ENCODE data around the gene PRTFDC1. TPM values are rescaled to one million over a fixed set of nuclear protein-coding genes. Genes with fewer than 3 reads are reported as not detected.

PRTFDC1 gene
- total and polyA plus RNA-seq, 3 experiments from 2014 or later = 1.3 to 1.6 (median 1.5) TPM

- Histone ChIP-seq H3K27ac (ENCODE audit: low read depth, low read length) (no peak overlapping the region), H3K4me1 (ENCODE audit: insufficient read depth, low read length) (peaks cover 10% of the 10 kb centered on the region), H3K4me3 (ENCODE audit: low read length) (no peak overlapping the region), H3K27me3 (ENCODE audit: insufficient read depth, low read length, poor library complexity, severe bottlenecking) (no peaks in the 10 kb centered on the region), H3K9me3 (ENCODE audit: low read length) (no peaks in the 10 kb centered on the region), H3K36me3 (ENCODE audit: insufficient read depth, low read length) (no peaks in the 10 kb centered on the region)
- no peak for DNase-seq
- Mint-ChIP-seq H3K27me3 (no peaks in the 10 kb centered on the region), H3K4me3 (no peak overlapping the region), H3K9me3 (no peaks in the 10 kb centered on the region), H3K27ac (no peak overlapping the region), H3K4me1 (peaks cover 16 to 37% (median 25%) of the 10 kb centered on the region in 3 donors), H3K36me3 (no peaks in the 10 kb centered on the region)
- ChIA-PET CTCF (no interaction called here), POLR2A (no interaction called here)
Observed at GRCh38 chr10:24824124-24824523, 128.3 kb downstream of the PRTFDC1 start.

- H3K4me1 ChIP-seq (ENCODE audit: insufficient read depth, low read length) = peaks cover 10% of the 10 kb centered on the region
- no peaks in the 10 kb centered on the region for H3K9me3 ChIP-seq (ENCODE audit: low read length)
- H3K27ac ChIP-seq (ENCODE audit: low read depth, low read length) = no peak overlapping the region
- ChIA-PET POLR2A (no interaction called here), CTCF (no interaction called here)
- H3K4me3 ChIP-seq (ENCODE audit: low read length) = no peak overlapping the region
- H3K27me3 Mint-ChIP-seq = no peaks in the 10 kb centered on the region
- H3K9me3 Mint-ChIP-seq = no peaks in the 10 kb centered on the region
- H3K36me3 Mint-ChIP-seq = no peaks in the 10 kb centered on the region
- H3K27me3 ChIP-seq (ENCODE audit: insufficient read depth, low read length, poor library complexity, severe bottlenecking) = no peaks in the 10 kb centered on the region
- no peak overlapping the region for H3K4me3 Mint-ChIP-seq
- H3K27ac Mint-ChIP-seq = peak overlapping the region in 1 of 8 donors; percentile 78
- H3K36me3 ChIP-seq (ENCODE audit: insufficient read depth, low read length) = no peaks in the 10 kb centered on the region
- H3K4me1 Mint-ChIP-seq = peaks cover 14 to 37% (median 25%) of the 10 kb centered on the region in 3 donors
- DNase-seq = no peak
Observed at GRCh38 chr10:24822590-24822989, 129.8 kb downstream of the PRTFDC1 start.

- Mint-ChIP-seq H3K4me3 (no peak overlapping the region), H3K9me3 (no peaks in the 10 kb centered on the region), H3K36me3 (no peaks in the 10 kb centered on the region), H3K27ac (peak overlapping the region in 1 of 8 donors; percentile 78), H3K4me1 (peaks cover 14 to 37% (median 25%) of the 10 kb centered on the region in 3 donors), H3K27me3 (no peaks in the 10 kb centered on the region)
- Histone ChIP-seq H3K36me3 (ENCODE audit: insufficient read depth, low read length) (no peaks in the 10 kb centered on the region), H3K9me3 (ENCODE audit: low read length) (no peaks in the 10 kb centered on the region), H3K27ac (ENCODE audit: low read depth, low read length) (no peak overlapping the region), H3K27me3 (ENCODE audit: insufficient read depth, low read length, poor library complexity, severe bottlenecking) (no peaks in the 10 kb centered on the region), H3K4me3 (ENCODE audit: low read length) (no peak overlapping the region), H3K4me1 (ENCODE audit: insufficient read depth, low read length) (peaks cover 10% of the 10 kb centered on the region)
- POLR2A ChIA-PET = no interaction called here
- no peak for DNase-seq
- CTCF ChIA-PET = no interaction called here
Observed at GRCh38 chr10:24821986-24822385, 130.4 kb downstream of the PRTFDC1 start.

GRCh38 chr10:24816868-24817396 is 135.5 kb downstream of the PRTFDC1 start:
- no peaks in the 10 kb centered on the region for H3K36me3 ChIP-seq (ENCODE audit: insufficient read depth, low read length)
- DNase-seq = no peak
- no peaks in the 10 kb centered on the region for H3K9me3 ChIP-seq (ENCODE audit: low read length)
- no peaks in the 10 kb centered on the region for H3K27me3 Mint-ChIP-seq
- H3K4me1 Mint-ChIP-seq = peaks cover 0 to 3% (median 0%) of the 10 kb centered on the region in 3 donors
- H3K27me3 ChIP-seq (ENCODE audit: insufficient read depth, low read length, poor library complexity, severe bottlenecking) = no peaks in the 10 kb centered on the region
- no peak overlapping the region for H3K27ac ChIP-seq (ENCODE audit: low read depth, low read length)
- H3K4me1 ChIP-seq (ENCODE audit: insufficient read depth, low read length) = no peaks in the 10 kb centered on the region
- no peak overlapping the region for H3K4me3 ChIP-seq (ENCODE audit: low read length)
- POLR2A ChIA-PET = no interaction called here
- no peak overlapping the region for H3K4me3 Mint-ChIP-seq
- no peaks in the 10 kb centered on the region for H3K36me3 Mint-ChIP-seq
- CTCF ChIA-PET = no interaction called here
- H3K9me3 Mint-ChIP-seq = no peaks in the 10 kb centered on the region
- H3K27ac Mint-ChIP-seq = peak overlapping the region in 1 of 8 donors; percentile 5

GRCh38 chr10:24814568-24815313 is 137.7 kb downstream of the PRTFDC1 start:
- CTCF ChIA-PET = no interaction called here
- Mint-ChIP-seq H3K4me1 (peaks cover 0 to 3% (median 0%) of the 10 kb centered on the region in 3 donors), H3K27ac (no peak overlapping the region), H3K36me3 (no peaks in the 10 kb centered on the region), H3K27me3 (no peaks in the 10 kb centered on the region), H3K4me3 (no peak overlapping the region), H3K9me3 (no peaks in the 10 kb centered on the region)
- Histone ChIP-seq H3K4me1 (ENCODE audit: insufficient read depth, low read length) (no peaks in the 10 kb centered on the region), H3K27ac (ENCODE audit: low read depth, low read length) (no peak overlapping the region), H3K36me3 (ENCODE audit: insufficient read depth, low read length) (no peaks in the 10 kb centered on the region), H3K27me3 (ENCODE audit: insufficient read depth, low read length, poor library complexity, severe bottlenecking) (no peaks in the 10 kb centered on the region), H3K4me3 (ENCODE audit: low read length) (no peak overlapping the region), H3K9me3 (ENCODE audit: low read length) (no peaks in the 10 kb centered on the region)
- POLR2A ChIA-PET = no interaction called here
- no peak for DNase-seq

- Histone ChIP-seq H3K4me1 (ENCODE audit: insufficient read depth, low read length) (no peaks in the 10 kb centered on the region), H3K4me3 (ENCODE audit: low read length) (no peak overlapping the region), H3K9me3 (ENCODE audit: low read length) (no peaks in the 10 kb centered on the region), H3K27ac (ENCODE audit: low read depth, low read length) (no peak overlapping the region), H3K27me3 (ENCODE audit: insufficient read depth, low read length, poor library complexity, severe bottlenecking) (no peaks in the 10 kb centered on the region), H3K36me3 (ENCODE audit: insufficient read depth, low read length) (no peaks in the 10 kb centered on the region)
- H3K9me3 Mint-ChIP-seq = no peaks in the 10 kb centered on the region
- no peaks in the 10 kb centered on the region for H3K36me3 Mint-ChIP-seq
- H3K27ac Mint-ChIP-seq = peak overlapping the region in 1 of 8 donors; percentile 4
- H3K4me1 Mint-ChIP-seq = peaks cover 0 to 3% (median 0%) of the 10 kb centered on the region in 3 donors
- H3K4me3 Mint-ChIP-seq = no peak overlapping the region
- ChIA-PET CTCF (no interaction called here), POLR2A (no interaction called here)
- DNase-seq = no peak
- no peaks in the 10 kb centered on the region for H3K27me3 Mint-ChIP-seq
Observed at GRCh38 chr10:24813856-24814255, 138.6 kb downstream of the PRTFDC1 start.

GRCh38 chr10:24806262-24806661 is 146.1 kb downstream of the PRTFDC1 start:
- DNase-seq = no peak
- no peaks in the 10 kb centered on the region for H3K9me3 Mint-ChIP-seq
- CTCF ChIA-PET = no interaction called here

GRCh38 chr10:24804956-24805355 is 147.4 kb downstream of the PRTFDC1 start:
- no peaks in the 10 kb centered on the region for H3K9me3 ChIP-seq (ENCODE audit: low read length)
- H3K36me3 ChIP-seq (ENCODE audit: insufficient read depth, low read length) = no peaks in the 10 kb centered on the region
- no peak for DNase-seq
- no peak overlapping the region for H3K27ac Mint-ChIP-seq
- H3K27ac ChIP-seq (ENCODE audit: low read depth, low read length) = no peak overlapping the region
- H3K9me3 Mint-ChIP-seq = no peaks in the 10 kb centered on the region
- ChIA-PET CTCF (no interaction called here), POLR2A (no interaction called here)
- no peak overlapping the region for H3K4me3 ChIP-seq (ENCODE audit: low read length)
- H3K36me3 Mint-ChIP-seq = no peaks in the 10 kb centered on the region
- no peaks in the 10 kb centered on the region for H3K4me1 Mint-ChIP-seq
- H3K4me1 ChIP-seq (ENCODE audit: insufficient read depth, low read length) = no peaks in the 10 kb centered on the region
- H3K27me3 ChIP-seq (ENCODE audit: insufficient read depth, low read length, poor library complexity, severe bottlenecking) = no peaks in the 10 kb centered on the region
- H3K27me3 Mint-ChIP-seq = peaks cover 0 to 3% of the 10 kb centered on the region in 2 donors
- H3K4me3 Mint-ChIP-seq = no peak overlapping the region

More at GRCh38 chr10:24806262-24806661, 146.1 kb downstream of the PRTFDC1 start:
- H3K27ac Mint-ChIP-seq = no peak overlapping the region
- Histone ChIP-seq H3K27me3 (ENCODE audit: insufficient read depth, low read length, poor library complexity, severe bottlenecking) (no peaks in the 10 kb centered on the region), H3K4me1 (ENCODE audit: insufficient read depth, low read length) (no peaks in the 10 kb centered on the region), H3K27ac (ENCODE audit: low read depth, low read length) (no peak overlapping the region), H3K9me3 (ENCODE audit: low read length) (no peaks in the 10 kb centered on the region), H3K36me3 (ENCODE audit: insufficient read depth, low read length) (no peaks in the 10 kb centered on the region), H3K4me3 (ENCODE audit: low read length) (no peak overlapping the region)
- no peaks in the 10 kb centered on the region for H3K36me3 Mint-ChIP-seq
- POLR2A ChIA-PET = no interaction called here
- no peaks in the 10 kb centered on the region for H3K4me1 Mint-ChIP-seq
- no peak overlapping the region for H3K4me3 Mint-ChIP-seq
- H3K27me3 Mint-ChIP-seq = peaks cover 0 to 3% of the 10 kb centered on the region in 2 donors

Measured in CD8-positive, alpha-beta memory T cell (primary cell).